Amniotic epithelial cell (primary cell): ENCODE data around the gene LEMD2.
A peak's percentile ranks its signal among the peaks of the same experiment; 100 is the strongest.
"Not testable (repeated sequence)": the region's sequence is repeated elsewhere in the genome, so short reads cannot be mapped to it uniquely, and the experiment has no call there.

Experiments used
- DNase-seq: peaks from one replicate; pipeline ENCODE4 v3.0.0-alpha.2; 2010; ENCODE audit warnings: low read depth

LEMD2 gene

DNA sequence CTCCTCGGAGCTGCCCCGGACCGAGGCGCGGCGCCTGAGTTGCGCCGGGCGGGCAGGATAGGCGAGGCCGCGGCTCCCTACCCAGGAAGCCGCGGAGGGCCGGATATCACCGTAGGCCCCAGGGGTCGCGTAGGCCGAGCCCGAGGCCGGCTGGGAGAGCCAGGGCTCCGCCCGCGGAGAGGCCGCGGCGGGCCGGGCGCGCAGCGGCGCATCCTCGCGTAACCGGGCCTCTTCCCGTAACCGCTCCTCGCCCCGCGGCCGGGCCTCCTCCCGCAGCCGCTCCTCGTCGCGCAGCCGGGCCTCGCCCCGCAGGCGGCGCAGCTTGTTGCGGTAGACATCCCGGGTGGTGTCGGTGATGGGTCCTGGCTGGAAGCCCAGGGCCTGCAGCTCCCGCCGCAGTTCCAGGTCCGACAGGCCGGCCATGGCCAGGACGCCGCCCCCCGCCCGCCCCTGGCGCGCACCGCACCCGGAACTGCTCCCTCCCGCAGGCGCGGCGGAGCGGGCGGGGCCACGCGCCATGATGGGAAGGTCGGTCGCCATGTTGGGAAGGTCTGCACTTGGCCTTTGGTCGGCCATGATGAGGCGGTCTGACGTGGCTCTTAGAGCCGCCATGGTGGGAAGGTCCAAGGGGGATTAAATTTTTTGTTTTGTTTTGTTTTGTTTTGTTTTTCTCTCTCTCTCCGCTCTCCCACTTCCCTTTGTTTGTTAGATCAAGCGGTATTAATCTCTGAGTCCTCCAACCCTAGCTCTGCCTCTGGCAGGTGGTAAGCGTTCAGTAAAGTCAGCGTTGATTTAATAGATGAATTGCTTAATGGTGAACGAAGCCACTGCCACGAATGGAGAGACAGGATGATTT is at the start of gene LEMD2:
TSS of gene LEMD2 (minus strand) at position 437 of the 856 bp plus-strand sequence. CDS start at position 423, 14 bp downstream.
- peak; percentile 90 for DNase-seq

- DNase-seq = peak; percentile 84
Measured at GRCh38 chr6:33837971-33838665, 49.2 kb upstream of the LEMD2 start.

- DNase-seq = no peak
Measured at GRCh38 chr6:33836806-33837469, 48.0 kb upstream of the LEMD2 start.

GRCh38 chr6:33834401-33835392 is 45.8 kb upstream of the LEMD2 start:
- DNase-seq = no peak

- DNase-seq = no peak
Measured at GRCh38 chr6:33833599-33833998, 44.7 kb upstream of the LEMD2 start.

GRCh38 chr6:33832831-33833230 is 43.9 kb upstream of the LEMD2 start:
- not testable (repeated sequence) for DNase-seq

GRCh38 chr6:33831725-33832124 is 42.8 kb upstream of the LEMD2 start:
- not testable (repeated sequence) for DNase-seq

GRCh38 chr6:33830635-33831240 is 41.8 kb upstream of the LEMD2 start:
- no peak for DNase-seq

- peak; percentile 27 for DNase-seq
Measured at GRCh38 chr6:33828764-33829731, 40.1 kb upstream of the LEMD2 start.

DNA sequence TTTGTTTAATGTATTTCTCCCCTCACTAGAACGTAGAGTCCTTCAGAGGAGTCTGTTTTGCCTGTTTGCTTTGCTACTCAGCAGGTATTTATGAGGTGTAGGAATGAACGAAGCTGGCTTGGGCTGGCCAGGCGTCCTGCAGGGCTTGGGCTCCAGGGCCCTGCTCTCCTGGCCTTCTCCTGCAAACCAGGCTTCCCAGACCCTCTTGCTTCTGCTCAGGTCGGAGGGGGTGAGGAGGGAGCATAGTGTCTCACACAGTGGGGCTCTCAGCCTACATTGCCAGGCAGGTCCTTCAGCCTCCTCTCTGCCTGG is 39.5 kb upstream of the LEMD2 start:
- DNase-seq = no peak

- no peak for DNase-seq
Measured at GRCh38 chr6:33827546-33828451, 38.9 kb upstream of the LEMD2 start.

DNA sequence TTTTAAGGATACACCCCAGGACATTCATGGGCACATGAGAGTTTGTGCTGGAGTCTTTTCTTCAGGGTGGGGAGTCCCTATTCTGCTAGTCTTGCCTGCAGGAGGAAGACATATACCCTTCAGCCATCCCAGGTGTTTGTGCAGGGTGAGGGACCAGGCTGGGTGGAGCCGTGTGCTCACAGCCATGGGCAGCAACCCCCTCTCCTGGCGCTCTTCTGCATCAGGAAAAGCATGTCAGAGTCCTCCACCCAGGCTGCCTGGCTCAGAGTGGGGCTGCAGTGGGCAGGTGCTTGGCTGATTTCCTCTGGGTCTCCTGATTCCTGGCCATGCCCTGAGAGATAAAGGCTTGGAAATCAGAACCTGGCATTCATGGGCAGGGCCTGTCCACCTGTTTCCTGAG is 37.6 kb upstream of the LEMD2 start:
- DNase-seq = no peak

DNA sequence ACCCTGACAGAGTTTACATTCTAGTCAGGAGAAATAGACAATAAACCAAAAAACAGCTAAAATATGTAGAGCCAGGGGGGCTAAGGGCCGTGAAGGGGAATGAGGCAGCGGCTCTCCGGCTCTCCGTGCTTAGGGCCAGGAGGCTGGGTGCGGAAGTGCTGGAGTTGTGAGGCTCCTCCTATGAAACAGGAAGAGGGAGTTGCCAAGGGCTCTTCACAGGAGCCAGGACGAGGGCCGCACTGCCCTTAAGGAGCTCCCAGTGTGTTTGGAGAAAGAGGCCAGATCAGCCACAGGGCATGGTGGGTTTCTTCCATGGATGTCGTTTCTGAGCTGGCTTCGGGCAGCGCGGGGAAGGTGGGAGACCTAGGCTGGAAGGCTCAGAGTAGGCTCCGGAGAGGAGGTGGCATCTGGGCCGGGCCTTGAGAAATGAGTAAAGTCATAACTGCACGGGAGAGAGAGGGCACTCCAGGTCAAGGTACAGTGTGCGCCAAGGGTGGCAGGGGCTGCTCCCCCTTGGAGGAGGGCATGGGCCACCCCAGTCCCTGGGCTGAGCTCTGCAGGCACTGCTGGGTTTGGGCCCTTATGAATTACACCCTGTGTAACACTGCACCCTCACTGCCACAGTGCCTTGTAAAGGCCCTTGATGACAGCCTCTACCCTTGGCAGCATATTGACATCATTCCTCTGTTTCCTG is 35.7 kb upstream of the LEMD2 start:
- DNase-seq = peak; percentile 29

GRCh38 chr6:33823806-33824205 is 34.9 kb upstream of the LEMD2 start:
- no peak for DNase-seq

DNA sequence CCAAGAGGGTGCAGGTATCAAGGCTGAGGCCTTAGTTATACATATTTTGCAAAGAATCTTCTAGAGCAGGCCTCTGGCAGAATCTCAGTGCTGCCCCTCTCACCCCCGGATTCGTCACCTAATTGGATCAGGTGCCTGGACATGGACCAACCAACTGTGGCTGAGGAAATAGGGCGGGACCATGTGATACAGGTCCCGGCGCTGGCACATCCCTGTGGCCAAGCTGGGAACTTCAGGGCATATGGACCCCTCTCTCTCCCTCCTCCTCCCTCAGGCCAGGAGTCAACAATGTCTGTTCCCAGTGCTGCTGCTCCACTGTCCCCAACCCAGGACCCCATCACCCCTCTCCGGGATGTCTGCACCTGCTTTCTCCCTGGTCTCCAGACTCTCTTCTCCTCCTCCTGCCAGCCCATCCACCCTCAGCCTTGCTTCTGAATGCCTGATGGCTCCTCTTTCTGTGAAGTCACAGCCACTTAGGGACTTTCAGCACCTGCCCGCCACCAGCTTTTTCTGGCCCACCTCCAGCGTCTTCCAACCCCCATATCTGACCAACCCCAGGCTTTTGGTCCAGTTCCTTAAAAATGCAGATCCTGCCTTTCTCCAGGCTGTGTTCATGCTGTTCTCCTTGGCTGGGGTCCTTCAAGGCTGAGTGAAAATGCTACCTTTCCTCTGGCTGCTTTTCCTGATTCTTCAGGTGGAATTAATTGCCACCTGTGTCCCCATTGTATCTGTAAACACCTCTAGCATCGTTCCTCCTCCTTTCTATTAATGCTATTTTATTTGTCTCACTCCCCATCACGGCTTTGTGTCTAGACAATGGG is 33.9 kb upstream of the LEMD2 start:
- peak; percentile 32 for DNase-seq

DNA sequence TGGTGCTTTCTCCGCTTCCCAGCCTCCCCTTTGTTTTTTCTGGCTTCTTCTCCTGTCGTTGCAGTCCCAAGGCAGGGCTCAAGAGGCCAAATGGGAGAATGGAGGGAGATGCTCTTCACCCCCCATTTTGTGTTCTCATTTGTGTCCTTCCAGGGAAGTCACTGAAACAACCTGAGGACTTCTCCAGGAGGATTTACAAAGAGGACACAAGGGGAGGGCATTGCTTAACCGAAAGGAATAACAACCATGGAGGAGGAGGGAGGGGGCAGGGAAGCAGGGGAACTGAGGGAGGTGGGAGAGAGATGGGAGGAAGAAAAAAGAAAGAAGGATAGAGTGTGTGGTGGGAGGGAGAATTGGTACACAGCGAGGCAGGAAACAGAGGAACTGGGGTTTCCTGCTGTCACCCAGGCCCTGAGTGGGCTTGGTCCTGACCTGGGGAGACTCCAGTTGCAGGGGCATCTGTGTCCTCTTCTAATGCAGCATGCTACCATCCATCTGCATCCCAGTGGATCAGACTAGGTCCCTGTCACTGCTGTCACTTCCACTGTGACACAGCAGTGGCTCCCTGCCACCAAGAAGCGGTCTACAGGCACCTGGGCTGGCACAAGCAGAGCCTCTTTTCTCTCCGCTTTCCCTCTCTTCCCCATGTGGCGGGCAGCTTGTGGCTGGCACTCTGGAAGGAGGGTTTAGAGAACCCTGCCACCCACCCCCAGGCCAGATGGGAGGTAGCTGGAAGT is 32.0 kb upstream of the LEMD2 start:
- no peak for DNase-seq

- DNase-seq = no peak
Measured at GRCh38 chr6:33820243-33820642, 31.3 kb upstream of the LEMD2 start.
